Measurements from ENCODE around the gene CROT.

CROT gene

DNA sequence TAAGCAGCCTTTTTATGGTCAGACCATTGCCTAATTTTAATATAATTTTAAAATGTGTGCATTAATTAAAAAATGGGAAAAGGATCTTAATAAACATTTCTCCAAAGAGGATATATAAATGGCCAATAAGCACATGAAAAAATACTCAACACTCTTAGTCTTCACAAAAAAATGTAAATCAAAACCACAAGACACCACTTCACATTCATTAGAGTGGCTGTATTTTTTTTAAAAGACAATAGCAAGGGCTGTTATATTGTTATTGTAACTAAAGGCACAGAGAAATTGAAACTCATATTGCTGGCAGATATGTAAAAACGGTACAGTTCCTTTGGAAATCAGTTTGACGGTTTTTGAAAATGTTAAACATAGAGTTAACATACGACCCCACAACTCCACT lies 3.2 kb upstream of the CROT start:
- peak; percentile 49 for DNase-seq (ENCODE audit: low read depth)

DNA sequence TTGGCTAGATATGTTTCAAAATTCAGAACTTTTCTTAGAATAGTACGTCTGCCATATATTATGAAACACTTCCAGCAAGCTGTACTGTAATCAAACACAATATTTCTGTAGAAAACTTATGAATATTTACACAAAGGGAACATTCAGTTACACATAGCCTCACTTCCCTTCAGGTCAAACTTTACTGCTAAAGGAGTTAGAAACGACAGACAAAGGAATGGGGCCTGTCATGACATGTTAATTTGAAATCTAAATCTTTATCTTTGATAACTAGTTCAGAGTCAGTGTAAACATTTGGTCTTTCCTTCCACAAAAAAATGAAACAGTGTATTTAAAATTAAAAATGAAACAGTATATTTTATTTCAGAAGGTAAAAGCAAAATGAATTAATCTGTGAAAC lies 1.0 kb upstream of the CROT start:
- no peak for DNase-seq (ENCODE audit: low read depth)

DNA sequence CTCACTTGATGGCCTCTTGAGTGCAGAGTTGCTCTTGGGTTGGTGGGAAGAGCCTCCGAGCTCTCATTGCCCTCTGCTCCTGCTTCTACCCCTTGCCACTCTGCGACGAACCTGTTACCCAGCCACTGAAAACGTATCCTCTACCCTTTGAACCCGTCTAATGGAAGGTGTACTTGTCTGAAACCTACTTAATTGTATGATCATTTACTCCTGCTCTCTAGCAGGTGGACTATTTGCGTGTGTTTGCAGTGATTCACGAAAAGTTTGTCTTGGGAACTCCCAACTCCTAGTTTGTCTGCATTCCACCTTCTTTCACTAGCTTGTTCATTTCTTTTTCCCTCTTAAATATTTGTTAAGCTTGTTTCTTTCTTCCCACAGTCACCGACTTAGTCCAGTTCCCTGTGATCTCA lies 503 bp downstream of the CROT start:
- no peak for DNase-seq (ENCODE audit: low read depth)

DNA sequence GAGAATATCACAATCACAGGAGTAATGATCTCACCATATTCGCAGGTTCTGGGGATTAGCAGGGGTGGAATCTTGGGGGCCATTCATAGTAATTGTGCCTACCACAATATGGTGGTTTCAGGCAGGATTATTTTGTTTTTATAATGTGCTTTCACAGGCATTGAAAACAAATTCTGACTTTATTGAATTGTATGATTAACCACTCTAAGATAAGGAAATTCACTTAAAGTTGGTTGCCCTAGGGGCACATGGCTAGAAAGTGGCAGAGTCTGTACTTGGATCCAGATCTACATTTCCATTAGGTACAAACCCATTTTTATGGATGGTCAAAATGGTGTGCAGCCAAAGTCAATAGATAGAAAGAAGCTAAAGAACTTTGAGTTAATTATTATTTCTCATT lies 1.7 kb downstream of the CROT start:
- no peak for DNase-seq (ENCODE audit: low read depth)

DNA sequence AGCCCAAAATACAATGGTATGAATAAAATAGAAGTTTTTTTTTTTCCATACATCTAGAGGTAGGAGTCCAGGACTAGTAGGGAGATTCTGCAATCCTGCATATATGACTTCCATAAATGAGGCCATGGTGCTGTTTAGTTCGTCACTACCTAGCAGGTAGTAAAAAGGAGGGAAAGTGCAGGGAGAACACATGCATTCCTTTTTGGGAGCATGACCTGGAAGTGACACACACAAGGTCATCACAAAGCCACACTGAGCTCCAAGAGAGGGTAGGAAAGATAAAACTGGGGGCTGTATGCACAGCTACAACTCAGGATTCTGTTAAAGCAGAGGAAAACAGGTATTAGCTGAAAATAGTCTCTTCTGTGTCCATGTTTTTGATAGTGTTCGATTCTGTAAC lies 2.2 kb downstream of the CROT start:
- no peak for DNase-seq (ENCODE audit: low read depth)

DNA sequence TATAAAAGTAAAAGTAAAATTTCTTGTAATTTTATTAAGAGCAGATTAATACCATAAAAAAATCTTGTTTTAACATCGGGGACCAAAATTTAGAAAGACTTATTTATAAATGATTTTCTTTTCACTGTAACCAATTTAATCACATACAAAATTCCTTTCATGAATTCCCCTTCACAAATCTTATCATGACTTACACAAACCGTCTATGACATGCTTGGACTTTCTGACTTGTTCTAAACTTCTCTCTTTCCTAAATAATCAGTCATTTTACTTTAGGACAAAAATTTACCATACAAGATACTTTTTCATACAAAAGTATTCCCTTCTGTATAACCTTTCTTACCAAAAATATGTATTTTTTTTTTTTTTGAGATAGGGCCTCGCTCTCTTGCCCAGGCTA lies 9.3 kb downstream of the CROT start:
- no peak for DNase-seq (ENCODE audit: low read depth)

DNA sequence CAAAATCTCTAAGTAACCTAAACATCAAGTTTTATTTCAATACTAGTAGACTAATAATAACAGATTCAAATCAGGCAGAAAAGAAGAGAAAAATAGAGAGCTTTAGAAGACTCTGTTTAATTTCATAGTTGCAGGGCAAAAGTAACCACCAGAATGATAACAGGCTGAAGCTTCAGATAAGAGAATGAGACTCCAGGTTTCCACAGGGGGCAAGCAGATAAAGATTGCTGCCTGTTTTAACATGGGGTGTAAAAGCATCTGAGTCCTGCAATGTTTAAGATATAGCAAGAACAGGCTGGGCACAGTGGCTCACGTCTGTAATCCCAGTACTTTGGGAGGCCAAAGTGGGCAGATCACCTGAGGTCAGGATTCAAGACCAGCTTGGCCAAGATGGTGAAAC lies 11.0 kb downstream of the CROT start:
- DNase-seq (ENCODE audit: low read depth), result no peak

DNA sequence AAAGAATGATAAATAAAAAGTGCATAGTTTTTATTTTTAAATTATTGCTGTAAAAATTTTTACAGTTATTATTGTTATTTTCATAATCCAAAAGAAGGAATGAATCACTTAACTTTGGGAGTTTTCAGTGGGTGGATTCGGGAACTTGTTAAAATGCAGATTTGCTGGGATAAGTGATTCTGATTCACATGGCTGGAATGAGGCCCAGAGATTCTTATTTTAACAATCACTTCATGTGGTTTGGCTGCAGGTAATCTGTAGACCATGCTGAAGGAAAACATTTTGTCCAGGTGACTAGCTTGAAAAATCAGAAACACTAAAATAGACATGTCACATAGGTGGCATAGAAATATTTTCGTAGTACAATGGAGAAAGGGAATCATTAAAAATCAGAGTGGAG lies 13.9 kb downstream of the CROT start:
- peak; percentile 50 for DNase-seq (ENCODE audit: low read depth)

DNA sequence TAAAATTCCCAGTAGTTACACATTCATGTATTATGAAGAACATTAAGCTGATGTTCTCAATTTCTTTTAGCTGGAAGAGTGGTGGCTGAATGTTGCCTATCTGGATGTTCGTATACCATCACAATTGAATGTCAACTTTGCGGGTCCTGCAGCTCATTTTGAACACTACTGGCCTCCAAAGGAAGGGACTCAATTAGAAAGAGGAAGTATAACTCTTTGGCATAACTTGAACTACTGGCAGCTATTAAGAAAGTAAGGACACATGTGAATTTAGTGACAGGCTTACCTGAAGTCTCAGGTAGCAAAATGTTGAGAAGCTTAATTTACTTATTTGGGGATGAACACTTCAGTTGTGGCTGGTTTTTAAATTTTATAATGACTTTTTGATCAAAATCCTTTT lies 15.9 kb downstream of the CROT start:
- DNase-seq (ENCODE audit: low read depth), result no peak

DNA sequence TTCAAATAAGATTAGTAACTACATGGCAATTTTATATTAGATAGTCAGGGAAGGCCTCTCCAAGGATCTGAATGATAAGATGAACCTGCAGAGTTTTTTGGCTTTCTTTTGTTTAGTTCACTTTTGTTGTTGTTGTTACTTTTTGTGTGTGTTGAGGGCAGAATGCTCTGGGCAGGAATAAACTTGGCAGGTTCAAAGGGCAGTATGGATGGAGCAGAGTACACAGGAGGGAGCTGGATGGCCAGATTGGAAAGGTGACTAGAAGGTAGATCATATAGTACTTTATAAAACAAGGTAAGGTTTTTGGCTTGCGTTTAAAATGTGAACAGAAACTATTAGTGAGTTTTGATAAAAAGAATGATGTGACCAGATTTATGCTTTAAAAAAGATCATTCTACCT lies 17.9 kb downstream of the CROT start:
- no peak for DNase-seq (ENCODE audit: low read depth)

DNA sequence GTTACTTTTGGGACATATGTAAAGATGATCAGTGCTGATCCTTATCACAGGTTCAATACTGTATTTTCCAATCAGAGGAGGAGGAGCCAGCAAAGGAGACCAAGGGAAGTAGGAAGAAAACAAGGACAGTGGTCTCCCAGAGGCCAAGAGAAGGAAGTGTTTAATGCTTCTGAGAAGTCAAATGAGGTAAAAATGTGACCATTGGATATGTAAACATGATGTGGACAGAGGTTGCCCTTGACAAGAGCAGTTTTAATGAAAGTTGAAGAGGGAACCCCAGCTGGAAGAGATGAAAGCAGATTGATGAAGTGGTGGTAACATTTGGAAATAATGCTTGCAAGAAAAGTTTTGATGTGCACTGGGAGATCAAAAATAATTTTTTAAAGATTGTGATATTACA lies 18.8 kb downstream of the CROT start:
- no peak for DNase-seq (ENCODE audit: low read depth)

DNA sequence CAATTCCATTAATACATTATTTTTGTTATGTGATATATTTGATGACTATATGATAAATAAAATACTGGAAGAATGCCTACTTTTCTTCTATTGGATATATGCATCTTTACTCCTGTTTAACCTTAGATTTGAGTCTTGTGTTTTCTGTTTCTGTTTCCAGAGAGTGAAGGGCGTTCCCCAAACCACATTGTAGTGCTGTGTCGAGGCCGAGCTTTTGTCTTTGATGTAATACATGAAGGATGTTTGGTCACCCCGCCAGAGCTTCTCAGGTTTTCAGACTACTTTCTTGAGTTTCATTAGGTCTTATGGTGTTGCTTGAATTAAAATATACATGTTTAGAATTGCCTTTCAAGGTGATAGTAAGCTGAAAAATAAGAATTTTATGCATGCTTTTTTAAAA lies 23.8 kb downstream of the CROT start:
- DNase-seq (ENCODE audit: low read depth), result no peak

DNA sequence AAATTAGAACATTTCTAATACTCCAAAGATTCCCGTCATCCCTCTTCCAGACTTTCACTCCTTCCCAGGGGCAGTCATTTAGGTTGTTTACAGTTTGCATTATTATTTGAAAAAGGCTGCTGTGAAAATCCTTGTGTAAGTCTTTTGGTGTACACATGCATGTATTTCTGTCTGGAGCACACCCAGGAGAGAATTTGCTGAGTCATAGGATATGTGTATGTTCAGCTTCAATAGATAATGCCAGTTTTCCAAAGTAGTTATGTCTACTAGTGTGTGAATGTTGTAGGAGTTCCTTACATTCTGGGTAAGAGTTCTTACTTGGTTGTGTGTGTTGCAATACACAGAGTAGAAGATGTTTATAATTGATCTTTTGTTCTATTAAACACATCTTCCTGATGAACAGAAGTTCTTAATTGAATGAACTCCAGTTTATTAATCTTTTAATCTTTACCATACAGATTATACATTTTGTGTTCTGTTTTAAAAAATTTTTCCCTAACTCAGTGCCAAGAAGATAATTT lies 25.3 kb downstream of the CROT start:
- DNase-seq (ENCODE audit: low read depth), result peak; percentile 53

DNA sequence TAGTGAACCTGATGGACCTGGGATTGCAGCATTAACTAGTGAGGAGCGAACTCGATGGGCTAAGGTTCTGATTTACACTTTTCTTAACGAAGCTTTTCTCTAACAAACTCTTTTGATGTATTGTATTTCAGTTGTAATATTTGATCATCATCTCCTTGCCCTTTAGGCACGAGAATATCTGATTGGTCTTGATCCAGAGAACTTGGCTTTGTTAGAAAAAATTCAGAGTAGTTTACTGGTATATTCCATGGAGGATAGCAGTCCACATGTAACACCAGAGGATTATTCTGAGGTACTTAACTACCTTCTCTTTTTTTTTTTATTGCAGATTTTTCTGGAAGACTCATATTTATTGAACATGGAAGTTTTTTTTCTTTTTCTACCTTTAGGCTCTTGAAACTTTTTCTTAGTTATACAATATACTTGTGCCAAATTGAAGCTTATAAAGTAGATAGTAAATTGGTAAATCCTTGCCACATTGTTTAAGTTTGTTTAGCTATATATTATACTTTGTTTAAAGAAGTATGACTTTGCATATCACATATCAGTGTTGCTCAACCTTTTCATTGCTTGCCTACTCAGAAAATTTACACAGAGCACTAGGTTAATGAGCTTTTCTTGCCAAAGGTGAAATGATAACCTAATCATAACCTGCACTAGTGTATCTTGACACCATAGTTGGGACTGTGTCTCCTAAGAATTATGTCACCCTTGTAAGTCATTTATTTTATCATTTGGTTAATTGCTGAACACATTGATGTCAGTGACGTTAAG lies 30.4 kb downstream of the CROT start:
- DNase-seq (ENCODE audit: low read depth), result no peak

DNA sequence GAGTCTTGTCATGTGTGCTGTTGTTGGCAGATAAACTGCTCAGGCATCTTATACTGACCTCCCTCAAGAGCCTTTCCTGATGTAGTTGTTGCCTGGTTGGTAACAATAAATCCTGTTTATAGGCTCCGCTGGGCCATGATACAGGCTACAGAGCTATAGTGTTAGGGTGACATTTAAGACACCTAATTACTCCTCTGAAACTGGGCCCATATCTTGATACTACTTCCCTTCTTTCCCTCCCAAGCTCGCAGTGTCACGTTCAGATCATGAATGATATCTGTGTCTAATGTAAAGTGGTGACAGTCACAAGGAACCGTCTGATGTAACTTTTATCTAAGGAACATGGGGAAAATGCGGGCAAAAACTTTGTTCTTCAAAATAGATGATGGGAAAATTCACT lies 35.4 kb downstream of the CROT start:
- no peak for DNase-seq (ENCODE audit: low read depth)

DNA sequence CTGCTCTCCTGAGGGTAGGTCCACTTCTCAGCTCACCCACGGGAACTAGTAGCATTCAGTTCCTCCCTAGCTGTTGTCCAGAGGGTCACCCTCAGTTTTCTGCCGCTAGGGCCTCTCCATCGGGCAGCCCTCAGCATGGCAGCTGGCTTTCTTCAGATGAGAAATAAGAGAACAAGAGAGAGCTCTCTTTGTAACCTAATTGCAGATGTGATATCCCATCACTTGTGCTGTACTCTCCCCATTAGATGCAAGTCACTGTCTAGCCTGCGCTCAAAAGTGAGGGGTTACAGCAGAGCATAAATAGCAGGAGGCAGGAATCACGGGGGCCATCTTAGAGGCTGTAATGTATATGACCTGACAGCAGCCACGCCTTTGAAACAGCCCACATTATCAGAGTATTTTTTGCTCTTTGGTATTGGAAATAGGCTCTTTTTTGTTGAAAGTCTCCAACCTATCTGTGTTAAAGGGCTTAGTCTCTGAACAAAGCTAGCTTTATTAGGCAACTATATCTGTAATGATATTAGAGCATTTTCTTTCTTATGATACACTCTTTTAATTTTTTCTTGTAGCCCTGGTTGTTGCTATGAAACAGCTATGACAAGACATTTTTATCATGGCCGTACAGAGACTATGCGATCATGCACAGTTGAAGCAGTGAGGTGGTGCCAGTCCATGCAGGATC lies 45.7 kb downstream of the CROT start:
- no peak for DNase-seq (ENCODE audit: low read depth)

DNA sequence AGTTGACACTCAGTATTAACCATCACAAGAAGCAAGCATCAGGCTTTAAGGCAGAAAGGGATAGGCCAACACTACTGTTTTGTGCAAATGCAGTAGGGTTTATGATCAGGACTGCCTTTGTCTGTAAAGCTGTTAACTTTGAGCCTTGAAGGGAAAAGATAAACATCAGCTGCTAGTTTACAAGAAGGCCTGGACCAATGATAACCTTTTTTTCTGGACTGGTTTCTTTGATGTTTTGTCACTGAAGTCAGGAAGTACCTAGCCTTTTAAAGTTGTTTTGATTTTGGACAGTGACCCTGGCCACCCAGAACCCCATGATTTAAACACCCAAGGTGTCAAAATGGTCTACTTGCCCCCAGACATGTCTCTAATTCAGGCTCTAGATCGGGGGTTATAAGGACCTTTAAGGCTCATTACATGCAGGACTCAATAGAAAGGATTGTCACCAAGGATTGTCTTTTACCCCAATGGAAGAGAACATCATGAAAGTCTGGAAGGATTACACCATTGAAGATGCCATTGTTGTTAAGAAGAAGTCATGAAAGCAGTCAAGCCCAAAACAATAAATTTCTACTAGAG lies 50.1 kb downstream of the CROT start:
- DNase-seq (ENCODE audit: low read depth), result peak; percentile 2

DNA sequence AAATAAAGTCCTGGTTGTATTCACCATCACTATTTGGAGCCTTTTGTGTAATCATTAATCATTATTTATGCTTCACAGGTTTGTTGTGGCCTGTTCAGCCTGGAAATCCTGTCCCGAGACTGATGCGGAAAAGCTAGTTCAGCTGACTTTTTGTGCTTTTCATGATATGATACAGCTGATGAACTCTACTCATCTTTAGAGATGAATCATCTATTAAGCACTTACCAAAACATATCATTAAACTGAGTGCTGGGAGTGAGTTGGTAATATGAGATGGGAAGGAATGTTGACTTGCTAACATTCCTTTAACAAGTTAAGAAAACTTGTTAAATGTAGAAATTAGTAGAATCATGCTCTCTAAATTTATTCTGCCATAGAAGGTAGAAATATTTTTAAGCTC lies 53.0 kb downstream of the CROT start:
- DNase-seq (ENCODE audit: low read depth), result peak; percentile 93

DNA sequence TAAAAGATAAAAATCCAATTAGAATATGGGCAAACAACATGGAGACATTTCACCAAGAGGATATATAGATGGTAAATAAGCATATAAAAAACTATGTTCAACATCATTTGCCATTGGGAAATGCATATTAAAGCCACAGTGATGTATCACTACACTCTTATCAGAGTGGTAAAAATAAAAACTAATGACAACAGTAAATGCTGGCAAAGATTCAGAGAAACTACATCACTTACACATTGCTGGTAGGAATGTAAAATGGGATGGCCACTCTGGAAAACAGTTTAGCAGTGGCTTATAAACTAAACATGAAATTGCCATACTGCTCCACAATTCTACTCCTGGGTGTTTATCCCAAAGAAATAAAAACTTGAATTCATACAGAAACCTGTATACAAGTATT lies 59.2 kb downstream of the CROT start:
- peak; percentile 29 for DNase-seq (ENCODE audit: low read depth)

DNA sequence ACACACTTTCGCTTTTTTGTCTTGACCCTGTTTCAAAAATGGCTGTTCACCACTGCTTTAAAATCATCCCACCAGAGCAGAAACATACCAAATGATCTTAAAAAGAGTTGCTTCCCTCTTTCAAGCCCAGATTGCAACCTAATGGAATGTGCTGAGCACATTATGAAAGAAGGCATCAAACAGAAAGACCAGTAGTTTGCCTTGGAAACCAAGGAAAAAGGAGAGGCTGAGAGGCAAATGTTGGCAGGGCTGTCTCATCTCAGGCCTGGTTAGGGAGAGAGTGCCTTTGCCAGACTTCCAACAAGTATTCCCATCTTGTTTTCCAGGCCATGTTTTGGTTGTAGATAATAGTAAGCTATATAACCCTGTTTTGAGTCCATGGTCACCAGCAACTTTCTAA lies 65.7 kb downstream of the CROT start:
- peak; percentile 12 for DNase-seq (ENCODE audit: low read depth)

DNA sequence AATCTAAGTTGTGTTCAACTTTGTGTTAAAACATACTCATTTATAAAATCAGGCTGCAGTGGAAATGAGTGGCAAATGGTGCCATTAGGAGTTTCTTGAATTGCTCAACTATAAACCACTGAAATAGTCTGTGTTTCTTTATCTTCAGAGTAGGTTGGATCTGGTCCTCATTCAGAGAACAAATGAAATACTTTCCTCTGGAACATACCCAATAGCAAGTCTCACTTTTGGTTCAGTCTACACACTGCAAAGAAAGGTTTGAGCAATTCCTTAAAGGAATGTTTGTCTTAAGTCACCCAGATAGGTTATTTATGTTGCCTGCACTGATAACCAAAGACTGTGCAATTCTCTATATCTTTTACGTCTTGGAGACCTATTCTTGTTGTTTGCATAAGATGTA lies 67.6 kb downstream of the CROT start:
- peak; percentile 32 for DNase-seq (ENCODE audit: low read depth)

DNA sequence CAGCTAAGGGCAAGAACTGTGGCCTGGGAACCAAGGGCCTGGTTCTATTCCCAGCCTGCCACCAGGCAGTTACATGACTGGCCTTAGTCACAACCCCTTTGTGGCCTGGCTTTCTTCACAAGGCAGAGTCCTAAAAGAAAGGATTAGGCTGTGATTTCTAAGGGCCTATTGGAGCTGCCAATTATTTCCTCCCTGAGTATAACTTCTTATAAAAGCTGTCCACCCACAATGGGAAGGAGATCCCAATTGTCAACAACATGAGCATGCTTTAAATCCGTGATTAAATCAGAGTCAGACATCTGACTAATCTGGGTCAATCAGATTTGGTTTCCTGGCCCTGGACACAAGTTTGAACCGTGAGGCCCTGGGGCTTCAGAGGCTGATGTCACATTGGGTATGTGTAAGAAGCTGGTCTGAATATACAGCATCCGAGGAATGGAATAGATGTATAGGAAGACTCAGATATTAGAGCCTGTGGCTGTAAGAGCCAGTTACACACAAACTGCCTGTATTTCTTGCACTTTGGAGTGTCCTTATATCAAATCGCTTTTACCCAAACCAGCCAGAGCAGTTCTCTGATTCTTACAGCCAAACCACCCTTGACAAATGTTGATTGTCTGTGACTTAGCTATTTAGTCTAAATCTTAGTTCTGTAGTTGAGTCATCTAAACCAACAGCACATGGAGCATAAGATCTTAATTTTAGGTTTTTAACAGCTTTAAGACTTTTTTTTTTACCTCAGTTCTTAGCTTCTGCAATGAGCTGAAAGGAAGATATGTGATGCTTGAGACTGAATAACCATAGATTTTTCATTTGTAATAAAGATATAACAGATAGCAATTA lies 68.7 kb downstream of the CROT start:
- peak; percentile 82 for DNase-seq (ENCODE audit: low read depth)
